Suprapubic skin (tissue), 4 donors: ENCODE data around the gene KIAA0753.

Source experiments
- CTCF ChIP-seq, 2 donors: fragments of 200-600 bp in 1 of 2; fragments of 450-650 bp in 1 of 2; sonication (generic) in 1 of 2; IDR thresholded peaks; one replicate each; pipeline ENCODE4 v1.5.1; 2016 to 2019; ENCODE audit warnings: antibody characterized with exemption in 2 of 2, mild to moderate bottlenecking in 1 of 2, moderate library complexity in 1 of 2
- POLR2A ChIP-seq, 2 donors: fragments of 450-650 bp; IDR thresholded peaks; one replicate each; pipeline ENCODE4 v1.6.1; 2017; ENCODE audit warnings: antibody characterized with exemption in 2 of 2, mild to moderate bottlenecking in 2 of 2, moderate library complexity in 2 of 2
- POLR2AphosphoS5 ChIP-seq, 3 donors: sonication (generic); formaldehyde crosslinking; IDR thresholded peaks; one replicate each; pipeline ENCODE4 v1.6.1; 2017; ENCODE audit warnings: antibody characterized with exemption in 3 of 3

GRCh38 chr17:6574687-6575595 lies 65.6 kb downstream of the KIAA0753 start:
- TF ChIP-seq CTCF (IDR thresholded peaks at IDR 0.05) (no peak), POLR2A (IDR thresholded peaks at IDR 0.05) (no peak), POLR2AphosphoS5 (IDR thresholded peaks at IDR 0.05) (no peak)
